Vagina (tissue), 2 donors: ENCODE measurements around the gene UBXN7.

ENCODE experiments used
- POLR2A ChIP-seq, 2 donors: fragments of 450-650 bp; IDR thresholded peaks; one replicate each; pipeline ENCODE4 v1.6.1; 2017; ENCODE audit warnings: antibody characterized with exemption in 2 of 2, mild to moderate bottlenecking in 2 of 2, moderate library complexity in 2 of 2
- POLR2AphosphoS5 ChIP-seq, 2 donors: sonication (generic); formaldehyde crosslinking; IDR thresholded peaks; one replicate each; pipeline ENCODE4 v1.9.0; 2017; ENCODE audit warnings: antibody characterized with exemption in 2 of 2, mild to moderate bottlenecking in 2 of 2, low read depth in 1 of 2; ENCODE audit not compliant: insufficient read depth in 1 of 2
- TF ChIP-seq, protein P1 (sequence below), 3 experiments: fragments of 450-650 bp in 2 of 3; fragments of 200-600 bp in 1 of 3; sonication (generic) in 1 of 3; IDR thresholded peaks; one replicate each; pipeline ENCODE4 v1.5.1; 2017 to 2019; ENCODE audit warnings: antibody characterized with exemption in 3 of 3, mild to moderate bottlenecking in 2 of 3, moderate library complexity in 2 of 3

GRCh38 chr3:196412704-196413103 is 19.5 kb downstream of the UBXN7 start:
- TF ChIP-seq, protein P1, sequence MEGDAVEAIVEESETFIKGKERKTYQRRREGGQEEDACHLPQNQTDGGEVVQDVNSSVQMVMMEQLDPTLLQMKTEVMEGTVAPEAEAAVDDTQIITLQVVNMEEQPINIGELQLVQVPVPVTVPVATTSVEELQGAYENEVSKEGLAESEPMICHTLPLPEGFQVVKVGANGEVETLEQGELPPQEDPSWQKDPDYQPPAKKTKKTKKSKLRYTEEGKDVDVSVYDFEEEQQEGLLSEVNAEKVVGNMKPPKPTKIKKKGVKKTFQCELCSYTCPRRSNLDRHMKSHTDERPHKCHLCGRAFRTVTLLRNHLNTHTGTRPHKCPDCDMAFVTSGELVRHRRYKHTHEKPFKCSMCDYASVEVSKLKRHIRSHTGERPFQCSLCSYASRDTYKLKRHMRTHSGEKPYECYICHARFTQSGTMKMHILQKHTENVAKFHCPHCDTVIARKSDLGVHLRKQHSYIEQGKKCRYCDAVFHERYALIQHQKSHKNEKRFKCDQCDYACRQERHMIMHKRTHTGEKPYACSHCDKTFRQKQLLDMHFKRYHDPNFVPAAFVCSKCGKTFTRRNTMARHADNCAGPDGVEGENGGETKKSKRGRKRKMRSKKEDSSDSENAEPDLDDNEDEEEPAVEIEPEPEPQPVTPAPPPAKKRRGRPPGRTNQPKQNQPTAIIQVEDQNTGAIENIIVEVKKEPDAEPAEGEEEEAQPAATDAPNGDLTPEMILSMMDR (IDR thresholded peaks at IDR 0.05): no peak
- no peak for TF ChIP-seq POLR2AphosphoS5 (IDR thresholded peaks at IDR 0.05; ENCODE audit: insufficient read depth in 1 of 2, low read depth in 1 of 2)
- TF ChIP-seq POLR2A (IDR thresholded peaks at IDR 0.05): no peak
